ENCODE data around the gene CERS2.
"Not testable (repeated sequence)": the region's sequence is repeated elsewhere in the genome, so short reads cannot be mapped to it uniquely, and the experiment has no call there.

Gene CERS2

GRCh38 chr1:150970808-150971582 lies 3.6 kb downstream of the CERS2 start:
- DNase-seq (ENCODE audit: low read depth in 2 of 2) = no peak

GRCh38 chr1:150969626-150970025 lies 5.0 kb downstream of the CERS2 start:
- DNase-seq (ENCODE audit: low read depth in 2 of 2) = no peak

- DNase-seq (ENCODE audit: low read depth in 2 of 2) = no peak
Measured at GRCh38 chr1:150968491-150968890, 6.1 kb downstream of the CERS2 start.

GRCh38 chr1:150967936-150968335 lies 6.7 kb downstream of the CERS2 start:
- no peak for DNase-seq (ENCODE audit: low read depth in 2 of 2)

- no peak for DNase-seq (ENCODE audit: low read depth in 2 of 2)
Measured at GRCh38 chr1:150966011-150966410, 8.6 kb downstream of the CERS2 start.

GRCh38 chr1:150965605-150966004 lies 9.0 kb downstream of the CERS2 start:
- DNase-seq (ENCODE audit: low read depth in 2 of 2) = no peak

DNA sequence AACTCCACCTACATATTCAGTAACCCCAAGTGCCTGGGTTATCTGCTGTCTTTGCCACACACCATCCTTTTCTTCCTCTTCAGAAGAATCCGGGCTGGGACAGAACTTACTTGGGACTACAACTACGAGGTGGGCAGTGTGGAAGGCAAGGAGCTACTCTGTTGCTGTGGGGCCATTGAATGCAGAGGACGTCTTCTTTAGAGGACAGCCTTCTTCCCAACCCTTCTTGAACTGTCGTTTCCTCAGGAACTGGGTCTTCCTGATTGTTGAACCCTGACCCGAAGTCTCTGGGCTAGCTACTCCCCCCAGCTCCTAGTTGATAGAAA lies 10.5 kb downstream of the CERS2 start:
- no peak for DNase-seq (ENCODE audit: low read depth in 2 of 2)

DNA sequence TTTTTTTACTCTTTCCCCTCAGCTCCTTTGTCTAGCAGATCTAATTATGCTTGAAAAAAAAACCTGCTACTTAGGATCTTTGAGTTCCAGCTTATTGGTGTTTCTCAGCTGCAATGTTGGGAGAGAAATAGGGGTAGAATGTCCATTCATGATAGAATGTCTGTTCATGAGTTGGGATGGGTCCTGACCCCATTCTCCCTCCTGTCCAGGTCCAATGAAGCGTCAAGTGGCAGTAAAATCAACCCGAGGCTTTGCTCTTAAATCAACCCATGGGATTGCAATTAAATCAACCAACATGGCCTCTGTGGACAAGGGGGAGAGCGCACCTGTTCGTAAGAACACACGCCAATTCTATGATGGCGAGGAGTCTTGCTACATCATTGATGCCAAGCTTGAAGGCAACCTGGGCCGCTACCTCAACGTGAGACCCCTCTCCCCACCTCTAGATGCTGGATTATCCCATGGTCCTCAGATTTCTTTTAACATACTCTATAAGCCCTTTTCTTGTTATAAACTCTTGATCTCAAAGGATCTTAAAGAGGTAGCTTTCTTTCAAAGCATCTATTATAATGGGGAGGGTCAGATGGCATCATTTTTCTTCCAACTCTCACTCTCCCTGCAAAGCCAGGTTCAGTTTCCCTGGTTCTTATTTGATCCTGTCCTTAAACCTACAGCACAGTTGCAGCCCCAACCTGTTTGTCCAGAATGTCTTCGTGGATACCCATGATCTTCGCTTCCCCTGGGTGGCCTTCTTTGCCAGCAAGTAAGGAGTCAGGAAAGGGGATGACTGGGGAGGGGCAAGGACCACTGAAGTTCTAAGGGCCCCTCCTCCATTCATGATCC lies 11.1 kb downstream of the CERS2 start:
- no peak for DNase-seq (ENCODE audit: low read depth in 2 of 2)

GRCh38 chr1:150961756-150962155 lies 12.9 kb downstream of the CERS2 start:
- DNase-seq (ENCODE audit: low read depth in 2 of 2) = no peak

GRCh38 chr1:150960646-150961045 lies 14.0 kb downstream of the CERS2 start:
- DNase-seq (ENCODE audit: low read depth in 2 of 2) = no peak

- no peak for DNase-seq (ENCODE audit: low read depth in 2 of 2)
Measured at GRCh38 chr1:150957666-150958065, 17.0 kb downstream of the CERS2 start.

- no peak for DNase-seq (ENCODE audit: low read depth in 2 of 2)
Measured at GRCh38 chr1:150955280-150955679, 19.4 kb downstream of the CERS2 start.

- DNase-seq (ENCODE audit: low read depth in 2 of 2) = no peak
Measured at GRCh38 chr1:150954708-150955107, 19.9 kb downstream of the CERS2 start.

DNA sequence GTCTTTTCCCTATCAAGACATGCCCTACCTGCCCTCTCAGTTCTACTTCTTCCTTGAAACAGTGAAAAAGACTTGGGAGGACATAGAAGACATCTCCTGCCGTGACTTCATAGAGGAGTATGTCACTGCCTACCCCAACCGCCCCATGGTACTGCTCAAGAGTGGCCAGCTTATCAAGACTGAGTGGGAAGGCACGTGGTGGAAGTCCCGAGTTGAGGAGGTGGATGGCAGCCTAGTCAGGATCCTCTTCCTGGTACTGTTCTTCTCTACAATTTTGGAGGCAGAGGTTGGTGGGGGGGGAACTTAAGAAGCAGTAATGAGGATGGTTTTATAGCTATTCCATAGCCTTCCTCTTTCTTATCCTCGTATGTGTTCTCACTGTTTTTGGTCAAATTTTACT lies 29.8 kb downstream of the CERS2 start:
- DNase-seq (ENCODE audit: low read depth in 2 of 2) = no peak

- no peak for DNase-seq (ENCODE audit: low read depth in 2 of 2)
Measured at GRCh38 chr1:150931773-150932172, 42.9 kb downstream of the CERS2 start.

- not testable (repeated sequence) for DNase-seq (ENCODE audit: low read depth in 2 of 2)
Measured at GRCh38 chr1:150928775-150929174, 45.9 kb downstream of the CERS2 start.

- DNase-seq (ENCODE audit: low read depth in 2 of 2) = peak in 1 of 2 experiments; percentile 13
Measured at GRCh38 chr1:150928286-150928685, 46.3 kb downstream of the CERS2 start.

GRCh38 chr1:150927624-150928023 lies 47.0 kb downstream of the CERS2 start:
- no peak for DNase-seq (ENCODE audit: low read depth in 2 of 2)

GRCh38 chr1:150926097-150926741 lies 48.4 kb downstream of the CERS2 start, which contains the start of gene SETDB1:
Gene SETDB1 (plus strand): TSS chr1:150926363. CDS start chr1:150927715, 1,352 bp downstream.
- peak; percentile 89 to 90 for DNase-seq (ENCODE audit: low read depth in 2 of 2)

DNA sequence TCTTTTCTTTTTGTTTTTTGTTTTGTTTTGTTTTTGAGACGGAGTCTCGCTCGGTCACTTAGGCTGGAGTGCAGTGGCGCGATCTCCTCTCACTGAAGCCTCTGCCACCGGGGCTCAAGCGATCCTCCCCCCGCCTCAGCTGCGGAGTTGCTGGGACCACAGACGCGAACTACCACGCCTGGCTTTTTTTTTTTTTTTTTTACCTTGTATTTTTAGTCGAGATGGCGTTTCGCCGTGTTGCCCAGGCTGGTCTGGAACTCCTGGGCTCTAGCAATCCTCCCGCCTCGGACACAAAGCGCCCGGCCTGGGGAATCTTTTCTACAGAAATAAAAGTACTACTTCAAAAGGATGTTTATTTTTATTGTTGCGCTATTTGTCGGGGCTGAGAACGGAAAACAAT lies 49.6 kb downstream of the CERS2 start:
- no peak for DNase-seq (ENCODE audit: low read depth in 2 of 2)

DNA sequence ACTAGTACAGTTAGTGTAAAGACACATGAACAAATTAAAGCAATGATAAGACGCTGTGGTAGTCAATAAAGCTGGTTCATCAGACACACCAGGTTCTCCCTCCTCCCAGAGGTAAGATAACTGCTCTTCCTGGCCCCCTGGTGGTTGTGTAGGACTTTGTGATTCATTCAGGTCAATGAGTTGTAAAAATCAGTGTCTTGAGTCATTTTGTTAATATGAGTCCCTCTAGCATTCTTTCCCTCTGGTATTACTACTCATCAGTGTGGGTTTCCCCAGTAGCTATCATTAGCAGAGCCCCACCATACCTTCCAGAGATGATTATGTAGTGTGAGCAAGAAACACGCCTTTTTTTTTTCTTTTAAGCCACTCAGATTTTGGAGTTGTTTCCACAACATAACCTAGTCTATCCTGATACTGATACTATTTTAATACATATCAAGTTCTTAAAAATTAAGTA lies 52.1 kb downstream of the CERS2 start:
- DNase-seq (ENCODE audit: low read depth in 2 of 2) = peak; percentile 78 to 82

GRCh38 chr1:150917387-150917786 lies 57.2 kb downstream of the CERS2 start:
- no peak for DNase-seq (ENCODE audit: low read depth in 2 of 2)

All from fibroblast of skin of left biceps (primary cell).